GM12878 (cell line): ENCODE measurements around the gene EFCAB13. TPM values are rescaled to one million over a fixed set of nuclear protein-coding genes. Genes with fewer than 3 reads are reported as not detected.

Source experiments
- ATAC-seq: fragments of 200-7000 bp; cut with Tn5 transposase; 3 replicates; pipeline ENCODE4 v1.9.1; 2020; ENCODE audit warnings: mild to moderate bottlenecking, moderate library complexity
- BruUV-seq: library from RNA; stranded (reverse); fragments of 400-500 nt; replicated peaks from 2 replicates; lab custom pipeline; 2021; lab: Mats Ljungman, UMichigan
- CTCF ChIA-PET: fragments of 300-600 bp; sonication (Branson Sonifier 250); formaldehyde crosslinking; extraction: SDS; loops from one replicate; lab custom pipeline; 2021; ENCODE audit warnings: inconsistent platforms; lab: Yijun Ruan, JAX
- POLR2A ChIA-PET: fragments of 350-600 bp; formaldehyde crosslinking; extraction: SDS; loops from one replicate; lab custom pipeline; 2021; ENCODE audit warnings: inconsistent platforms; lab: Charles Lee
- RAD21 ChIA-PET: fragments of 300-600 bp; sonication (Branson Sonifier 250); formaldehyde crosslinking; loops from one replicate; lab custom pipeline; 2023; ENCODE audit warnings: antibody characterized with exemption; ENCODE audit not compliant: unreplicated experiment; lab: Charles Lee
- SMC1A ChIA-PET: fragments of 300-600 bp; sonication (Branson Sonifier 250); formaldehyde crosslinking; loops from one replicate; lab custom pipeline; 2023; ENCODE audit not compliant: unreplicated experiment, uncharacterized antibody; lab: Charles Lee
- DNase-seq: peaks from one replicate; pipeline ENCODE4 v3.0.0-alpha.2; 2011; ENCODE audit warnings: low read depth, low spot score
- FAIRE-seq: peaks from 3 replicates; lab custom pipeline; 2011; peaks lifted over from hg19 to GRCh38; lab: Jason Lieb, UNC
- H2AFZ ChIP-seq: 2 replicates; pipeline ENCODE4 v1.6.0; 2011; ENCODE audit warnings: low read depth, low read length, control low read depth; ENCODE audit not compliant: control insufficient read depth
- H3K27ac ChIP-seq: 2 replicates; pipeline ENCODE4 v1.5.1; 2011; ENCODE audit warnings: control low read depth; ENCODE audit not compliant: control insufficient read depth, insufficient read depth
- H3K27me3 ChIP-seq, 2 experiments: replicated peaks in 1 of 2; 2 replicates each; pipeline versions ENCODE4 v1.6.0 to v1.6.1; 2011; ENCODE audit warnings: low read length in 1 of 2; ENCODE audit not compliant: control insufficient read depth in 2 of 2, insufficient read depth in 2 of 2
- H3K36me3 ChIP-seq, 2 experiments: 2 replicates each; pipeline ENCODE4 v1.5.1; 2011; ENCODE audit warnings: low read length in 1 of 2; ENCODE audit not compliant: control insufficient read depth in 2 of 2, insufficient read depth in 2 of 2
- H3K4me1 ChIP-seq: 2 replicates; pipeline ENCODE4 v1.6.1; 2011; ENCODE audit warnings: mild to moderate bottlenecking, low read length, moderate library complexity, mixed read lengths; ENCODE audit not compliant: control insufficient read depth, insufficient read depth
- H3K4me2 ChIP-seq: 2 replicates; pipeline ENCODE4 v1.6.0; 2011; ENCODE audit warnings: control low read depth; ENCODE audit not compliant: control insufficient read depth, insufficient read depth
- H3K4me3 ChIP-seq: fragments of 200-600 bp; sonication (generic); 2 replicates; pipeline ENCODE4 v1.5.1; 2016
- H3K79me2 ChIP-seq: 2 replicates; pipeline ENCODE4 v1.6.0; 2011; ENCODE audit warnings: low read length; ENCODE audit not compliant: control insufficient read depth, insufficient read depth
- H3K9ac ChIP-seq: 2 replicates; pipeline ENCODE4 v1.8.0; 2011; ENCODE audit warnings: low read length, control low read depth, mixed read lengths; ENCODE audit not compliant: control insufficient read depth, insufficient read depth
- H3K9me3 ChIP-seq: replicated peaks from 3 replicates; pipeline ENCODE4 v1.5.1; 2011; ENCODE audit warnings: mild to moderate bottlenecking, low read length; ENCODE audit not compliant: control insufficient read depth, insufficient read depth
- H4K20me1 ChIP-seq: 2 replicates; pipeline ENCODE4 v1.6.0; 2011; ENCODE audit not compliant: control insufficient read depth, insufficient read depth
- DPF2 ChIP-seq: fragments of 450-650 bp; IDR thresholded peaks from 2 replicates; pipeline ENCODE4 v1.6.1; 2017; ENCODE audit warnings: mild to moderate bottlenecking
- IRF3 ChIP-seq: fragments of 450-650 bp; IDR thresholded peaks from 2 replicates; pipeline ENCODE4 v1.6.1; 2014; ENCODE audit warnings: mild to moderate bottlenecking
- MAX ChIP-seq: IDR thresholded peaks from 2 replicates; pipeline ENCODE4 v1.6.1; 2012; ENCODE audit warnings: low read depth, low read length, improper control_type of control experiment
- MEF2B ChIP-seq: fragments of 450-650 bp; IDR thresholded peaks from 2 replicates; pipeline ENCODE4 v1.6.1; 2018; ENCODE audit warnings: mild to moderate bottlenecking, moderate library complexity; ENCODE audit not compliant: partially characterized antibody, poor library complexity, severe bottlenecking
- MTA3 ChIP-seq: IDR thresholded peaks from 2 replicates; pipeline ENCODE4 v1.6.1; 2012; ENCODE audit warnings: low read length, inconsistent platforms, borderline replicate concordance
- WGBS: methylation state at CpG from one replicate; pipeline ENCODE4 v1.1.6; 2016; ENCODE audit warnings: low lambda C conversion rate; ENCODE audit not compliant: insufficient replicate concordance, insufficient coverage; ENCODE audit errors: missing lambda C conversion rate; 5-methylcytosine and 5-hydroxymethylcytosine counted together
- in situ Hi-C: fragments of 300-500 bp; cut with MboI; formaldehyde crosslinking; loops from 9 replicates; pipeline ENCODE4 v1.14.3; 2018; ENCODE audit warnings: mixed read lengths
- intact Hi-C: fragments of 100-400 bp; cut with micrococcal nuclease; formaldehyde crosslinking; loops from one replicate; pipeline ENCODE4 v1.14.2; 2022; ENCODE audit not compliant: unreplicated experiment
- polyA plus RNA-seq, 11 experiments: library from polyadenylated mRNA; depleted of rRNA in 4 of 11; unstranded in 6 of 11; stranded (reverse) in 5 of 11; fragments of >200 nt; fragmentation: Nextera tagmentation in 4 of 11; fragmentation: Illumina TruSeq in 1 of 11; extraction: Ambion mirVana in 4 of 11; extraction: Trizol in 1 of 11; gene quantifications; 1 replicate in 1 of 11; 2 replicates in 10 of 11; pipeline versions ENCODE4 v1.2.1 to v1.2.3, GENCODE V29; 2011 to 2016; ENCODE audit warnings: inconsistent platforms in 2 of 11, missing spikeins in 2 of 11, low read depth in 1 of 11
- total RNA-seq, 4 experiments: library from RNA; depleted of rRNA in 3 of 4; stranded (reverse); fragments of >200 nt in 3 of 4; fragmentation: Illumina TruSeq in 1 of 4; extraction: Trizol in 1 of 4; gene quantifications; 2 replicates each; pipeline versions ENCODE4 v1.2.1 to v1.2.3, GENCODE V29; 2013 to 2021

Gene EFCAB13
- total and polyA plus RNA-seq, 10 of the 15 experiments (the other 5 are each of a cell fraction or from before 2014, with no cell fraction given) = 0.90 to 8.7 (median 5.0) TPM

GRCh38 chr17:47285003-47285402, 38.8 kb upstream of the EFCAB13 start:
- in situ Hi-C loops = no loop called here
- Histone ChIP-seq H3K27me3 (no peaks in the 10 kb centered on the region), H3K4me3 (no peak overlapping the region), H2AFZ (no peak overlapping the region), H4K20me1 (no peaks in the 10 kb centered on the region), H3K9ac (no peak overlapping the region), H3K4me1 (peaks cover 38% of the 10 kb centered on the region), H3K4me2 (no peak overlapping the region), H3K27ac (no peak overlapping the region), H3K79me2 (no peaks in the 10 kb centered on the region), H3K9me3 (no peaks in the 10 kb centered on the region), H3K36me3 (peaks cover 0 to 5% of the 10 kb centered on the region in 2 experiments; a peak in 2 of 4 replicates)
- 95% methylated on average over 6 of the region's 6 CpGs for WGBS
- ChIA-PET POLR2A (interaction anchor here (0.5 to 7.0 kb wide), 3 partner anchors 9 to 670 kb away, joined by 4 to 42 read pairs (median 9); partner anchors contain the start of gene ITGB3), RAD21 (interaction anchor here (4.0 to 6.7 kb wide), 3 partner anchors 8 to 55 kb away, joined by 38 to 68 read pairs (median 43); no protein-coding TSS in a partner anchor), CTCF (interaction anchor here (0.6 to 5.0 kb wide), 7 partner anchors 13 to 96 kb away, joined by 3 to 73 read pairs (median 8); partner anchors contain the start of gene CDC27), SMC1A (interaction anchor here (0.5 to 8.2 kb wide), 8 partner anchors 12 to 92 kb away, joined by 3 to 110 read pairs (median 12); partner anchors contain the start of gene ITGB3)
- ATAC-seq = no peak
- FAIRE-seq = no peak
- no TSS peak for BruUV-seq
- TF ChIP-seq IRF3 (no peak), MTA3 (no peak), MEF2B (no peak), DPF2 (no peak), MAX (no peak)
- no peak for DNase-seq
- intact Hi-C loops = no loop called here
